GM18520 (cell line): ENCODE data around the gene SORL1-AS1.
"Not testable (repeated sequence)": the region's sequence is repeated elsewhere in the genome, so short reads cannot be mapped to it uniquely, and the experiment has no call there.

ENCODE experiments used
- ATAC-seq: cut with Tn5 transposase; IDR thresholded peaks from one replicate; pipeline ENCODE4 v1.9.1; 2021; ENCODE audit not compliant: unreplicated experiment

SORL1-AS1 gene

GRCh38 chr11:121431820-121432526 is 20.8 kb downstream of the SORL1-AS1 start:
- ATAC-seq, result no peak

- ATAC-seq, result no peak
These were observed 23.2 kb downstream of the SORL1-AS1 start for GRCh38 chr11:121429556-121429955.

- no peak for ATAC-seq
These were observed 25.4 kb downstream of the SORL1-AS1 start for GRCh38 chr11:121427400-121427744.

- ATAC-seq, result no peak
These were observed 26.0 kb downstream of the SORL1-AS1 start for GRCh38 chr11:121426476-121427399.

GRCh38 chr11:121425828-121426227 is 26.9 kb downstream of the SORL1-AS1 start:
- no peak for ATAC-seq

- no peak for ATAC-seq
These were observed 30.1 kb downstream of the SORL1-AS1 start for GRCh38 chr11:121422675-121423074.

- peak; percentile 39 for ATAC-seq
These were observed 31.4 kb downstream of the SORL1-AS1 start for GRCh38 chr11:121421149-121421901.

GRCh38 chr11:121420398-121420797 is 32.4 kb downstream of the SORL1-AS1 start:
- ATAC-seq, result no peak

- ATAC-seq, result no peak
These were observed 32.9 kb downstream of the SORL1-AS1 start for GRCh38 chr11:121419836-121420235.

GRCh38 chr11:121418625-121419114 is 34.1 kb downstream of the SORL1-AS1 start:
- ATAC-seq, result no peak

GRCh38 chr11:121417607-121418006 is 35.2 kb downstream of the SORL1-AS1 start:
- ATAC-seq, result no peak

- no peak for ATAC-seq
These were observed 35.7 kb downstream of the SORL1-AS1 start for GRCh38 chr11:121417055-121417551.

GRCh38 chr11:121415856-121416255 is 36.9 kb downstream of the SORL1-AS1 start:
- ATAC-seq, result no peak

- no peak for ATAC-seq
These were observed 38.4 kb downstream of the SORL1-AS1 start for GRCh38 chr11:121414141-121414913.

GRCh38 chr11:121412711-121413415 is 39.9 kb downstream of the SORL1-AS1 start:
- no peak for ATAC-seq

- no peak for ATAC-seq
These were observed 40.7 kb downstream of the SORL1-AS1 start for GRCh38 chr11:121412000-121412587.

- ATAC-seq, result not testable (repeated sequence)
These were observed 41.4 kb downstream of the SORL1-AS1 start for GRCh38 chr11:121411330-121411729.

- ATAC-seq, result not testable (repeated sequence)
These were observed 42.7 kb downstream of the SORL1-AS1 start for GRCh38 chr11:121410041-121410440.

GRCh38 chr11:121408830-121409229 is 43.9 kb downstream of the SORL1-AS1 start:
- no peak for ATAC-seq
